ENCODE data around the gene THAP3. TPM values are rescaled to one million over a fixed set of nuclear protein-coding genes. Genes with fewer than 3 reads are reported as not detected.

The THAP3 gene
- polyA plus RNA-seq, 4 donors = 14.3 to 35.1 (median 18.0) TPM

- H3K27ac ChIP-seq (ENCODE audit: low read depth in 1 of 3, low read length in 2 of 3) = no peak overlapping the region
- 66 to 82% (median 66%) methylated on average over 25 of the region's 25 CpGs for WGBS, 3 donors
- H3K4me1 ChIP-seq (ENCODE audit: control insufficient read depth in 3 of 3, insufficient read depth in 2 of 3, low read depth in 1 of 3, low read length in 2 of 3) = no peaks in the 10 kb centered on the region
- no peaks in the 10 kb centered on the region for H3K27me3 ChIP-seq (ENCODE audit: control insufficient read depth in 3 of 3, insufficient read depth in 3 of 3, low read length in 3 of 3)
- H3K36me3 ChIP-seq (ENCODE audit: control insufficient read depth in 3 of 3, insufficient read depth in 2 of 3, low read depth in 1 of 3, low read length in 3 of 3) = peaks cover 2 to 90% (median 10%) of the 10 kb centered on the region in 3 donors
- no peak for FAIRE-seq
- H3K4me3 ChIP-seq (ENCODE audit: low read depth in 1 of 3, low read length in 3 of 3) = no peak overlapping the region
- DNase-seq = peak in 1 of 2 donors; percentile 22
- no peaks in the 10 kb centered on the region for H3K9me3 ChIP-seq (ENCODE audit: control insufficient read depth in 2 of 2, insufficient read depth in 1 of 2, low read depth in 1 of 2, low read length in 1 of 2)
Observed at GRCh38 chr1:6588128-6588892, 36.4 kb upstream of the THAP3 start.

- 82 to 90% (median 88%) methylated on average over 24 of the region's 24 CpGs for WGBS, 3 donors
- Histone ChIP-seq H3K36me3 (ENCODE audit: control insufficient read depth in 3 of 3, insufficient read depth in 2 of 3, low read depth in 1 of 3, low read length in 3 of 3) (peaks cover 4 to 95% (median 10%) of the 10 kb centered on the region in 3 donors), H3K27ac (ENCODE audit: low read depth in 1 of 3, low read length in 2 of 3) (no peak overlapping the region), H3K9me3 (ENCODE audit: control insufficient read depth in 2 of 2, insufficient read depth in 1 of 2, low read depth in 1 of 2, low read length in 1 of 2) (no peaks in the 10 kb centered on the region), H3K4me3 (ENCODE audit: low read depth in 1 of 3, low read length in 3 of 3) (no peak overlapping the region), H3K4me1 (ENCODE audit: control insufficient read depth in 3 of 3, insufficient read depth in 2 of 3, low read depth in 1 of 3, low read length in 2 of 3) (no peaks in the 10 kb centered on the region), H3K27me3 (ENCODE audit: control insufficient read depth in 3 of 3, insufficient read depth in 3 of 3, low read length in 3 of 3) (no peaks in the 10 kb centered on the region)
- FAIRE-seq (no peak), DNase-seq (no peak)
Observed at GRCh38 chr1:6588893-6589520, 35.7 kb upstream of the THAP3 start.

- Histone ChIP-seq H3K4me1 (ENCODE audit: control insufficient read depth in 3 of 3, insufficient read depth in 2 of 3, low read depth in 1 of 3, low read length in 2 of 3) (no peaks in the 10 kb centered on the region), H3K27me3 (ENCODE audit: control insufficient read depth in 3 of 3, insufficient read depth in 3 of 3, low read length in 3 of 3) (no peaks in the 10 kb centered on the region), H3K27ac (ENCODE audit: low read depth in 1 of 3, low read length in 2 of 3) (no peak overlapping the region), H3K4me3 (ENCODE audit: low read depth in 1 of 3, low read length in 3 of 3) (no peak overlapping the region), H3K9me3 (ENCODE audit: control insufficient read depth in 2 of 2, insufficient read depth in 1 of 2, low read depth in 1 of 2, low read length in 1 of 2) (no peaks in the 10 kb centered on the region), H3K36me3 (ENCODE audit: control insufficient read depth in 3 of 3, insufficient read depth in 2 of 3, low read depth in 1 of 3, low read length in 3 of 3) (peaks cover 4 to 94% (median 10%) of the 10 kb centered on the region in 3 donors)
- 80 to 85% (median 83%) methylated on average over 7 of the region's 7 CpGs for whole genome bisulfite sequencing, 3 donors
- FAIRE-seq = no peak
- DNase-seq = no peak
Observed at GRCh38 chr1:6590046-6590445, 34.6 kb upstream of the THAP3 start.

- DNase-seq = no peak
- FAIRE-seq = no peak
- 75 to 86% (median 83%) methylated on average over 13 of the region's 13 CpGs for WGBS, 3 donors
Observed at GRCh38 chr1:6591222-6591621, 33.4 kb upstream of the THAP3 start.

GRCh38 chr1:6591644-6592043 is 33.0 kb upstream of the THAP3 start:
- peaks cover 4 to 97% (median 11%) of the 10 kb centered on the region in 3 donors for H3K36me3 ChIP-seq (ENCODE audit: control insufficient read depth in 3 of 3, insufficient read depth in 2 of 3, low read depth in 1 of 3, low read length in 3 of 3)
- 85 to 97% (median 88%) methylated on average over 6 of the region's 6 CpGs for WGBS, 3 donors
- FAIRE-seq = no peak

More at GRCh38 chr1:6591222-6591621, 33.4 kb upstream of the THAP3 start:
- peaks cover 4 to 96% (median 10%) of the 10 kb centered on the region in 3 donors for H3K36me3 ChIP-seq (ENCODE audit: control insufficient read depth in 3 of 3, insufficient read depth in 2 of 3, low read depth in 1 of 3, low read length in 3 of 3)
- no peaks in the 10 kb centered on the region for H3K27me3 ChIP-seq (ENCODE audit: control insufficient read depth in 3 of 3, insufficient read depth in 3 of 3, low read length in 3 of 3)
- no peaks in the 10 kb centered on the region for H3K9me3 ChIP-seq (ENCODE audit: control insufficient read depth in 2 of 2, insufficient read depth in 1 of 2, low read depth in 1 of 2, low read length in 1 of 2)
- H3K27ac ChIP-seq (ENCODE audit: low read depth in 1 of 3, low read length in 2 of 3) = no peak overlapping the region
- H3K4me3 ChIP-seq (ENCODE audit: low read depth in 1 of 3, low read length in 3 of 3) = no peak overlapping the region
- H3K4me1 ChIP-seq (ENCODE audit: control insufficient read depth in 3 of 3, insufficient read depth in 2 of 3, low read depth in 1 of 3, low read length in 2 of 3) = no peaks in the 10 kb centered on the region

GRCh38 chr1:6592441-6592840 is 32.2 kb upstream of the THAP3 start:
- 42 to 47% (median 43%) methylated on average over 5 of the region's 5 CpGs for WGBS, 3 donors
- H3K4me3 ChIP-seq (ENCODE audit: low read depth in 1 of 3, low read length in 3 of 3) = no peak overlapping the region
- no peaks in the 10 kb centered on the region for H3K4me1 ChIP-seq (ENCODE audit: control insufficient read depth in 3 of 3, insufficient read depth in 2 of 3, low read depth in 1 of 3, low read length in 2 of 3)
- no peaks in the 10 kb centered on the region for H3K9me3 ChIP-seq (ENCODE audit: control insufficient read depth in 2 of 2, insufficient read depth in 1 of 2, low read depth in 1 of 2, low read length in 1 of 2)
- no peak overlapping the region for H3K27ac ChIP-seq (ENCODE audit: low read depth in 1 of 3, low read length in 2 of 3)
- no peaks in the 10 kb centered on the region for H3K27me3 ChIP-seq (ENCODE audit: control insufficient read depth in 3 of 3, insufficient read depth in 3 of 3, low read length in 3 of 3)
- FAIRE-seq (no peak), DNase-seq (no peak)
- peaks cover 4 to 97% (median 13%) of the 10 kb centered on the region in 3 donors for H3K36me3 ChIP-seq (ENCODE audit: control insufficient read depth in 3 of 3, insufficient read depth in 2 of 3, low read depth in 1 of 3, low read length in 3 of 3)

More at GRCh38 chr1:6591644-6592043, 33.0 kb upstream of the THAP3 start:
- H3K4me3 ChIP-seq (ENCODE audit: low read depth in 1 of 3, low read length in 3 of 3) = no peak overlapping the region
- no peak for DNase-seq
- no peak overlapping the region for H3K27ac ChIP-seq (ENCODE audit: low read depth in 1 of 3, low read length in 2 of 3)
- H3K27me3 ChIP-seq (ENCODE audit: control insufficient read depth in 3 of 3, insufficient read depth in 3 of 3, low read length in 3 of 3) = no peaks in the 10 kb centered on the region
- no peaks in the 10 kb centered on the region for H3K9me3 ChIP-seq (ENCODE audit: control insufficient read depth in 2 of 2, insufficient read depth in 1 of 2, low read depth in 1 of 2, low read length in 1 of 2)
- no peaks in the 10 kb centered on the region for H3K4me1 ChIP-seq (ENCODE audit: control insufficient read depth in 3 of 3, insufficient read depth in 2 of 3, low read depth in 1 of 3, low read length in 2 of 3)

GRCh38 chr1:6592865-6593593 is 31.6 kb upstream of the THAP3 start:
- no peaks in the 10 kb centered on the region for H3K9me3 ChIP-seq (ENCODE audit: control insufficient read depth in 2 of 2, insufficient read depth in 1 of 2, low read depth in 1 of 2, low read length in 1 of 2)
- no peak overlapping the region for H3K27ac ChIP-seq (ENCODE audit: low read depth in 1 of 3, low read length in 2 of 3)
- peaks cover 9 to 97% (median 13%) of the 10 kb centered on the region in 3 donors for H3K36me3 ChIP-seq (ENCODE audit: control insufficient read depth in 3 of 3, insufficient read depth in 2 of 3, low read depth in 1 of 3, low read length in 3 of 3)
- no peak for DNase-seq
- no peak overlapping the region for H3K4me3 ChIP-seq (ENCODE audit: low read depth in 1 of 3, low read length in 3 of 3)
- 92 to 93% (median 92%) methylated on average over 37 to 38 of the region's 38 CpGs for WGBS, 3 donors
- FAIRE-seq = no peak
- no peaks in the 10 kb centered on the region for H3K4me1 ChIP-seq (ENCODE audit: control insufficient read depth in 3 of 3, insufficient read depth in 2 of 3, low read depth in 1 of 3, low read length in 2 of 3)
- H3K27me3 ChIP-seq (ENCODE audit: control insufficient read depth in 3 of 3, insufficient read depth in 3 of 3, low read length in 3 of 3) = no peaks in the 10 kb centered on the region

- Histone ChIP-seq H3K9me3 (ENCODE audit: control insufficient read depth in 2 of 2, insufficient read depth in 1 of 2, low read depth in 1 of 2, low read length in 1 of 2) (no peaks in the 10 kb centered on the region), H3K27ac (ENCODE audit: low read depth in 1 of 3, low read length in 2 of 3) (no peak overlapping the region), H3K4me3 (ENCODE audit: low read depth in 1 of 3, low read length in 3 of 3) (no peak overlapping the region), H3K36me3 (ENCODE audit: control insufficient read depth in 3 of 3, insufficient read depth in 2 of 3, low read depth in 1 of 3, low read length in 3 of 3) (peaks cover 10 to 94% (median 11%) of the 10 kb centered on the region in 3 donors), H3K4me1 (ENCODE audit: control insufficient read depth in 3 of 3, insufficient read depth in 2 of 3, low read depth in 1 of 3, low read length in 2 of 3) (no peaks in the 10 kb centered on the region), H3K27me3 (ENCODE audit: control insufficient read depth in 3 of 3, insufficient read depth in 3 of 3, low read length in 3 of 3) (no peaks in the 10 kb centered on the region)
- FAIRE-seq (no peak), DNase-seq (no peak)
- 96 to 97% (median 96%) methylated on average over 15 of the region's 15 CpGs for WGBS, 3 donors
Observed at GRCh38 chr1:6593810-6594209, 30.9 kb upstream of the THAP3 start.

All from small intestine (tissue), 7 donors.